ENCODE measurements around the gene MAP1S. TPM values are rescaled to one million over a fixed set of nuclear protein-coding genes. Genes with fewer than 3 reads are reported as not detected.

The MAP1S gene
- total RNA-seq, 1 donor from 2014 or later: 8.9 TPM

- Histone ChIP-seq H3K36me3 (no peaks in the 10 kb centered on the region), H3K27ac (no peak overlapping the region), H3K4me2 (peak overlapping the region; percentile 89), H3K9ac (no peak overlapping the region), H3F3A (ENCODE audit: low read depth) (peaks cover 16% of the 10 kb centered on the region), H4K20me1 (ENCODE audit: low read depth) (peaks cover 26% of the 10 kb centered on the region), H3K4me1 (peaks cover 24% of the 10 kb centered on the region), H2AFZ (replicated peaks) (no peak overlapping the region), H3K9me3 (ENCODE audit: low read depth) (no peaks in the 10 kb centered on the region), H3K27me3 (peaks cover 29% of the 10 kb centered on the region), H3K4me3 (peak overlapping the region; percentile 48), H3K79me2 (ENCODE audit: low read depth) (no peaks in the 10 kb centered on the region)
- peaks cover 25% of the 10 kb centered on the region for H3K4me1 Mint-ChIP-seq
- TF ChIP-seq EZH2phosphoT487 (IDR thresholded peaks at IDR 0.05) (no peak), EZH2 (IDR thresholded peaks at IDR 0.05) (no peak), CTCF (IDR thresholded peaks at IDR 0.05) (no peak)
- no peaks in the 10 kb centered on the region for H3K9me3 Mint-ChIP-seq
- no peaks in the 10 kb centered on the region for H3K36me3 Mint-ChIP-seq
- H3K27ac Mint-ChIP-seq: no peak overlapping the region
- H3K4me3 Mint-ChIP-seq: peak overlapping the region; percentile 90
- peaks cover 31% of the 10 kb centered on the region for H3K27me3 Mint-ChIP-seq (ENCODE audit: insufficient read depth, low read depth)
- peak; percentile 37 for DNase-seq (ENCODE audit: low spot score)
These were observed 32.0 kb upstream of the MAP1S start for GRCh38 chr19:17687141-17687856.

GRCh38 chr19:17687857-17688784 lies 31.2 kb upstream of the MAP1S start, which contains the start of gene UNC13A:
UNC13A (minus strand) TSS chr19:17688354; CDS start chr19:17688199, 155 bp downstream.
- Histone ChIP-seq H3K4me3 (peak within 1 kb of the TSS; percentile 48), H3K36me3 (no peaks in the 10 kb centered on the region), H3K27me3 (peaks cover 29% of the 10 kb centered on the region), H3F3A (ENCODE audit: low read depth) (peaks cover 16% of the 10 kb centered on the region), H3K79me2 (ENCODE audit: low read depth) (no peaks in the 10 kb centered on the region), H2AFZ (replicated peaks) (no peak within 1 kb of the TSS), H3K4me2 (peak within 1 kb of the TSS; percentile 89), H3K9ac (no peak within 1 kb of the TSS), H3K27ac (no peak within 1 kb of the TSS), H4K20me1 (ENCODE audit: low read depth) (peaks cover 23% of the 10 kb centered on the region), H3K4me1 (peaks cover 24% of the 10 kb centered on the region), H3K9me3 (ENCODE audit: low read depth) (no peaks in the 10 kb centered on the region)
- Mint-ChIP-seq H3K27me3 (ENCODE audit: insufficient read depth, low read depth) (peaks cover 34% of the 10 kb centered on the region), H3K27ac (no peak within 1 kb of the TSS), H3K4me3 (peak within 1 kb of the TSS; percentile 90), H3K36me3 (no peaks in the 10 kb centered on the region), H3K4me1 (peaks cover 25% of the 10 kb centered on the region), H3K9me3 (no peaks in the 10 kb centered on the region)
- DNase-seq (ENCODE audit: low spot score): peak; percentile 92
- TF ChIP-seq EZH2 (IDR thresholded peaks at IDR 0.05) (peak; percentile 60), EZH2phosphoT487 (IDR thresholded peaks at IDR 0.05) (peak; percentile 60), CTCF (IDR thresholded peaks at IDR 0.05) (peak; percentile 12)

- Histone ChIP-seq H3K79me2 (ENCODE audit: low read depth) (no peaks in the 10 kb centered on the region), H3K36me3 (no peaks in the 10 kb centered on the region), H4K20me1 (ENCODE audit: low read depth) (peaks cover 23% of the 10 kb centered on the region), H3K27me3 (peaks cover 29% of the 10 kb centered on the region), H3K9ac (no peak overlapping the region), H3F3A (ENCODE audit: low read depth) (peaks cover 16% of the 10 kb centered on the region), H3K27ac (no peak overlapping the region), H2AFZ (replicated peaks) (no peak overlapping the region), H3K4me1 (peaks cover 24% of the 10 kb centered on the region), H3K4me2 (peak overlapping the region; percentile 89), H3K9me3 (ENCODE audit: low read depth) (no peaks in the 10 kb centered on the region), H3K4me3 (no peak overlapping the region)
- H3K27ac Mint-ChIP-seq: no peak overlapping the region
- H3K36me3 Mint-ChIP-seq: no peaks in the 10 kb centered on the region
- H3K4me3 Mint-ChIP-seq: peak overlapping the region; percentile 81
- peaks cover 32% of the 10 kb centered on the region for H3K27me3 Mint-ChIP-seq (ENCODE audit: insufficient read depth, low read depth)
- peaks cover 25% of the 10 kb centered on the region for H3K4me1 Mint-ChIP-seq
- no peak for TF ChIP-seq CTCF (IDR thresholded peaks at IDR 0.05)
- DNase-seq (ENCODE audit: low spot score): no peak
- no peaks in the 10 kb centered on the region for H3K9me3 Mint-ChIP-seq
These were observed 30.3 kb upstream of the MAP1S start for GRCh38 chr19:17688853-17689595.
